H1 (cell line): ENCODE measurements around the gene PRR33. TPM values are rescaled to one million over a fixed set of nuclear protein-coding genes. Genes with fewer than 3 reads are reported as not detected.

Source experiments
- TAF1 ChIP-seq: IDR thresholded peaks from 2 replicates; pipeline ENCODE4 v1.6.1; 2011; ENCODE audit warnings: mild to moderate bottlenecking, low read depth, low read length
- polyA plus RNA-seq, 7 experiments: library from polyadenylated mRNA; depleted of rRNA in 3 of 7; stranded (reverse) in 5 of 7; unstranded in 2 of 7; fragments of >200 nt in 5 of 7; fragments of 200-250 nt in 2 of 7; gene quantifications; 1 replicate in 5 of 7; 2 replicates in 1 of 7; 4 replicates in 1 of 7; pipeline versions ENCODE4 v1.2.1 to v1.2.3, GENCODE V29; 2011 to 2013; ENCODE audit warnings: missing spikeins in 2 of 7, mixed read lengths in 2 of 7
- total RNA-seq: library from RNA; stranded (reverse); fragmentation: NEBNext Ultra II Directional; extraction: Animal tissue kit (Norgen Biotek cat#: 25700); gene quantifications from 2 replicates; pipeline ENCODE4 v1.2.1, GENCODE V29; 2021

Gene PRR33
- total and polyA plus RNA-seq, 2 of the 8 experiments (the other 6 are each of a cell fraction or from before 2014, with no cell fraction given) = 0.02 TPM; not detected in 1

GRCh38 chr11:1852271-1852876, 39.3 kb downstream of the PRR33 start (continued):
- TF ChIP-seq TAF1 = no peak
